ENCODE measurements around the gene TRIM40. TPM values are rescaled to one million over a fixed set of nuclear protein-coding genes. Genes with fewer than 3 reads are reported as not detected.

Gene TRIM40
- total and polyA plus RNA-seq, 2 of the 13 experiments (the other 11 are each of a cell fraction or from before 2014, with no cell fraction given), result 0.58 TPM; not detected in 1

DNA sequence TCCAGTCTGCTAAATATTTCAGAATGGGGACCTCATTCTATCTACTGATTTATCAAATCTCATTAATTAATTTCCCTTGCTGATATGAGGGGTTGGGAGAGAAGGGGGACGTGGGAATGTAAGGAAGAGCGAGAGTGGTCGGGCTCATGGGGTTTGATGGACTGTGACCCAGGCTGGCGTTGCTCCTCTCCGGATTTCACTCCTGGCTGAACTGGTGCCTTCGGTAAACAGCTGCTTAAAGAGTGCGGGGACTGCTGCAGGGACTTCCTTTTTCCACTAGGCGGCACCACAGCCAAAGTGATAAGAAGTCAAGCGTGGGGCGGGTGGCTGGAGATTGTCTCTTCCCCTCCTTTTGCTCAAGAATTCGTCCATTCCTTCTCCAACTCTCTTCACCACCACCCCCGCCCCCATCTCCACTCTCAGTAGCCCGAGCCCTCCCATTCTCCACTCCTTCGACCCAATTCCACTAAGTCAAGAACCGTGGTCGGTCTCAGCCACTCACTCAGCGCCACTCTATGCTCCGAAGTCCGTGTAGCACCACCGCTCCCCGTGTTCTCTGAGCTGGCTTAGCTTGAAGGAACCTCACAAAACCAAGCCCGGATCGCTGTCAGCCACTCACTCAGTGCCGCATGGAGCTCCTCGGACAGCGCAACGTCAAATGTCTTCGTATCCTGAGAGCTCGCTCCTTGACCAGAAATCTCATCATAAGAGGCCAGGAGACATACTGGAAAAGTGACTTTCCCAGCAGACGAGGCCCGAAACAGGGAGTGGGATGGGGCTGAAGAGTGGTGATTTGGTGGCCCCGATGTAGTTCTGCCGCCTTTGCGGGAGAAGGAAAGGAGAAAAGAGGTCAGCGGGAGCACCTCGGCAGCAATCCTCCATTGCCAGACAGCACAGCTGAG lies 32.7 kb upstream of the TRIM40 start (continued):
- TF ChIP-seq, protein P1, sequence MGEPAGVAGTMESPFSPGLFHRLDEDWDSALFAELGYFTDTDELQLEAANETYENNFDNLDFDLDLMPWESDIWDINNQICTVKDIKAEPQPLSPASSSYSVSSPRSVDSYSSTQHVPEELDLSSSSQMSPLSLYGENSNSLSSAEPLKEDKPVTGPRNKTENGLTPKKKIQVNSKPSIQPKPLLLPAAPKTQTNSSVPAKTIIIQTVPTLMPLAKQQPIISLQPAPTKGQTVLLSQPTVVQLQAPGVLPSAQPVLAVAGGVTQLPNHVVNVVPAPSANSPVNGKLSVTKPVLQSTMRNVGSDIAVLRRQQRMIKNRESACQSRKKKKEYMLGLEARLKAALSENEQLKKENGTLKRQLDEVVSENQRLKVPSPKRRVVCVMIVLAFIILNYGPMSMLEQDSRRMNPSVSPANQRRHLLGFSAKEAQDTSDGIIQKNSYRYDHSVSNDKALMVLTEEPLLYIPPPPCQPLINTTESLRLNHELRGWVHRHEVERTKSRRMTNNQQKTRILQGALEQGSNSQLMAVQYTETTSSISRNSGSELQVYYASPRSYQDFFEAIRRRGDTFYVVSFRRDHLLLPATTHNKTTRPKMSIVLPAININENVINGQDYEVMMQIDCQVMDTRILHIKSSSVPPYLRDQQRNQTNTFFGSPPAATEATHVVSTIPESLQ (CRISPR knock-in tag; conservative IDR thresholded peaks at IDR 0.05), result no peak
- no peak for TF ChIP-seq KDM1A (CRISPR knock-in tag; IDR thresholded peaks at IDR 0.05)
- no peak for TF ChIP-seq ZNF180 (CRISPR knock-in tag; IDR thresholded peaks at IDR 0.05; ENCODE audit: borderline replicate concordance, low read depth)
- no peak for TF ChIP-seq RBM22 (optimal IDR thresholded peaks at IDR 0.05; ENCODE audit: low read length)
- no peak for TF ChIP-seq ZNF550 (CRISPR knock-in tag; IDR thresholded peaks at IDR 0.05; ENCODE audit: borderline replicate concordance)
- no peak for TF ChIP-seq ZZZ3 (CRISPR knock-in tag; IDR thresholded peaks at IDR 0.05; ENCODE audit: borderline replicate concordance)
- TF ChIP-seq ZNF530 (CRISPR knock-in tag; IDR thresholded peaks at IDR 0.05; ENCODE audit: low read depth), result no peak
- TF ChIP-seq, protein P2, sequence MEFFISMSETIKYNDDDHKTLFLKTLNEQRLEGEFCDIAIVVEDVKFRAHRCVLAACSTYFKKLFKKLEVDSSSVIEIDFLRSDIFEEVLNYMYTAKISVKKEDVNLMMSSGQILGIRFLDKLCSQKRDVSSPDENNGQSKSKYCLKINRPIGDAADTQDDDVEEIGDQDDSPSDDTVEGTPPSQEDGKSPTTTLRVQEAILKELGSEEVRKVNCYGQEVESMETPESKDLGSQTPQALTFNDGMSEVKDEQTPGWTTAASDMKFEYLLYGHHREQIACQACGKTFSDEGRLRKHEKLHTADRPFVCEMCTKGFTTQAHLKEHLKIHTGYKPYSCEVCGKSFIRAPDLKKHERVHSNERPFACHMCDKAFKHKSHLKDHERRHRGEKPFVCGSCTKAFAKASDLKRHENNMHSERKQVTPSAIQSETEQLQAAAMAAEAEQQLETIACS (CRISPR knock-in tag; IDR thresholded peaks at IDR 0.05), result no peak
- TF ChIP-seq ZNF496 (CRISPR knock-in tag; IDR thresholded peaks at IDR 0.05; ENCODE audit: insufficient replicate concordance), result no peak
- no peak for TF ChIP-seq ZNF776 (CRISPR knock-in tag; IDR thresholded peaks at IDR 0.05)
- TF ChIP-seq, protein P3, sequence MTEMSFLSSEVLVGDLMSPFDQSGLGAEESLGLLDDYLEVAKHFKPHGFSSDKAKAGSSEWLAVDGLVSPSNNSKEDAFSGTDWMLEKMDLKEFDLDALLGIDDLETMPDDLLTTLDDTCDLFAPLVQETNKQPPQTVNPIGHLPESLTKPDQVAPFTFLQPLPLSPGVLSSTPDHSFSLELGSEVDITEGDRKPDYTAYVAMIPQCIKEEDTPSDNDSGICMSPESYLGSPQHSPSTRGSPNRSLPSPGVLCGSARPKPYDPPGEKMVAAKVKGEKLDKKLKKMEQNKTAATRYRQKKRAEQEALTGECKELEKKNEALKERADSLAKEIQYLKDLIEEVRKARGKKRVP (CRISPR knock-in tag; IDR thresholded peaks at IDR 0.05), result peak in 1 of 2 experiments; percentile 35; a peak in 2 of 4 replicates
- TF ChIP-seq HMG20B (CRISPR knock-in tag; conservative IDR thresholded peaks at IDR 0.05), result peak; percentile 33; the same call in 1 of the 2 replicates
- TF ChIP-seq, protein P4, sequence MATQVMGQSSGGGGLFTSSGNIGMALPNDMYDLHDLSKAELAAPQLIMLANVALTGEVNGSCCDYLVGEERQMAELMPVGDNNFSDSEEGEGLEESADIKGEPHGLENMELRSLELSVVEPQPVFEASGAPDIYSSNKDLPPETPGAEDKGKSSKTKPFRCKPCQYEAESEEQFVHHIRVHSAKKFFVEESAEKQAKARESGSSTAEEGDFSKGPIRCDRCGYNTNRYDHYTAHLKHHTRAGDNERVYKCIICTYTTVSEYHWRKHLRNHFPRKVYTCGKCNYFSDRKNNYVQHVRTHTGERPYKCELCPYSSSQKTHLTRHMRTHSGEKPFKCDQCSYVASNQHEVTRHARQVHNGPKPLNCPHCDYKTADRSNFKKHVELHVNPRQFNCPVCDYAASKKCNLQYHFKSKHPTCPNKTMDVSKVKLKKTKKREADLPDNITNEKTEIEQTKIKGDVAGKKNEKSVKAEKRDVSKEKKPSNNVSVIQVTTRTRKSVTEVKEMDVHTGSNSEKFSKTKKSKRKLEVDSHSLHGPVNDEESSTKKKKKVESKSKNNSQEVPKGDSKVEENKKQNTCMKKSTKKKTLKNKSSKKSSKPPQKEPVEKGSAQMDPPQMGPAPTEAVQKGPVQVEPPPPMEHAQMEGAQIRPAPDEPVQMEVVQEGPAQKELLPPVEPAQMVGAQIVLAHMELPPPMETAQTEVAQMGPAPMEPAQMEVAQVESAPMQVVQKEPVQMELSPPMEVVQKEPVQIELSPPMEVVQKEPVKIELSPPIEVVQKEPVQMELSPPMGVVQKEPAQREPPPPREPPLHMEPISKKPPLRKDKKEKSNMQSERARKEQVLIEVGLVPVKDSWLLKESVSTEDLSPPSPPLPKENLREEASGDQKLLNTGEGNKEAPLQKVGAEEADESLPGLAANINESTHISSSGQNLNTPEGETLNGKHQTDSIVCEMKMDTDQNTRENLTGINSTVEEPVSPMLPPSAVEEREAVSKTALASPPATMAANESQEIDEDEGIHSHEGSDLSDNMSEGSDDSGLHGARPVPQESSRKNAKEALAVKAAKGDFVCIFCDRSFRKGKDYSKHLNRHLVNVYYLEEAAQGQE (IDR thresholded peaks at IDR 0.05; ENCODE audit: borderline replicate concordance in 1 of 2, low read depth in 1 of 2, low read length in 2 of 2), result no peak
- TF ChIP-seq MED13 (CRISPR knock-in tag; IDR thresholded peaks at IDR 0.05), result no peak
- no peak for TF ChIP-seq AGO2 (optimal IDR thresholded peaks at IDR 0.05; ENCODE audit: low read depth, low read length)
- no peak for TF ChIP-seq NFYC (CRISPR knock-in tag; IDR thresholded peaks at IDR 0.05)
- TF ChIP-seq, protein P5, sequence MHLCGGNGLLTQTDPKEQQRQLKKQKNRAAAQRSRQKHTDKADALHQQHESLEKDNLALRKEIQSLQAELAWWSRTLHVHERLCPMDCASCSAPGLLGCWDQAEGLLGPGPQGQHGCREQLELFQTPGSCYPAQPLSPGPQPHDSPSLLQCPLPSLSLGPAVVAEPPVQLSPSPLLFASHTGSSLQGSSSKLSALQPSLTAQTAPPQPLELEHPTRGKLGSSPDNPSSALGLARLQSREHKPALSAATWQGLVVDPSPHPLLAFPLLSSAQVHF (CRISPR knock-in tag; IDR thresholded peaks at IDR 0.05), result no peak

Measured in HepG2 (cell line).